ENCODE data around the gene CERS5.

GRCh38 chr12:50120953-50121352 lies 46.2 kb downstream of the CERS5 start:
- TF ChIP-seq, protein P1, sequence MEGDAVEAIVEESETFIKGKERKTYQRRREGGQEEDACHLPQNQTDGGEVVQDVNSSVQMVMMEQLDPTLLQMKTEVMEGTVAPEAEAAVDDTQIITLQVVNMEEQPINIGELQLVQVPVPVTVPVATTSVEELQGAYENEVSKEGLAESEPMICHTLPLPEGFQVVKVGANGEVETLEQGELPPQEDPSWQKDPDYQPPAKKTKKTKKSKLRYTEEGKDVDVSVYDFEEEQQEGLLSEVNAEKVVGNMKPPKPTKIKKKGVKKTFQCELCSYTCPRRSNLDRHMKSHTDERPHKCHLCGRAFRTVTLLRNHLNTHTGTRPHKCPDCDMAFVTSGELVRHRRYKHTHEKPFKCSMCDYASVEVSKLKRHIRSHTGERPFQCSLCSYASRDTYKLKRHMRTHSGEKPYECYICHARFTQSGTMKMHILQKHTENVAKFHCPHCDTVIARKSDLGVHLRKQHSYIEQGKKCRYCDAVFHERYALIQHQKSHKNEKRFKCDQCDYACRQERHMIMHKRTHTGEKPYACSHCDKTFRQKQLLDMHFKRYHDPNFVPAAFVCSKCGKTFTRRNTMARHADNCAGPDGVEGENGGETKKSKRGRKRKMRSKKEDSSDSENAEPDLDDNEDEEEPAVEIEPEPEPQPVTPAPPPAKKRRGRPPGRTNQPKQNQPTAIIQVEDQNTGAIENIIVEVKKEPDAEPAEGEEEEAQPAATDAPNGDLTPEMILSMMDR (IDR thresholded peaks at IDR 0.05): no peak
- no peak for TF ChIP-seq USF1 (IDR thresholded peaks at IDR 0.05; ENCODE audit: borderline replicate concordance, low read depth)
